Sigmoid colon (tissue), 7 donors: ENCODE results near the gene ANGPTL2. TPM values are rescaled to one million over a fixed set of nuclear protein-coding genes. Genes with fewer than 3 reads are reported as not detected.
A peak's percentile ranks its signal among the peaks of the same experiment; 100 is the strongest.

Experiments
- DNase-seq: peaks from one replicate; pipeline ENCODE4 v3.0.0-alpha.2; 2019
- H3K27ac ChIP-seq, 4 donors: fragments of 200-600 bp; sonication (generic); one replicate each; pipeline ENCODE4 v1.5.1; 2016 to 2019; ENCODE audit warnings: mild to moderate bottlenecking in 1 of 4
- H3K27me3 ChIP-seq, 3 donors: fragments of 200-600 bp; sonication (generic); one replicate each; pipeline ENCODE4 v1.5.1; 2019; ENCODE audit warnings: mild to moderate bottlenecking in 1 of 3
- H3K36me3 ChIP-seq, 4 donors: fragments of 200-600 bp; sonication (generic); one replicate each; pipeline ENCODE4 v1.5.1; 2016 to 2019
- H3K4me1 ChIP-seq, 4 donors: fragments of 200-600 bp; sonication (generic); one replicate each; pipeline ENCODE4 v1.5.1; 2017 to 2019
- H3K4me3 ChIP-seq, 4 donors: fragments of 200-600 bp; sonication (generic); one replicate each; pipeline ENCODE4 v1.5.1; 2017 to 2019; ENCODE audit warnings: mild to moderate bottlenecking in 2 of 4, moderate library complexity in 1 of 4
- H3K9me3 ChIP-seq, 4 donors: fragments of 200-600 bp in 3 of 4; sonication (generic) in 3 of 4; one replicate each; pipeline versions ENCODE4 v1.5.1 to v1.6.1; 2013 to 2019
- CTCF ChIP-seq, 4 experiments: fragments of 450-650 bp in 3 of 4; fragments of 200-600 bp in 1 of 4; IDR thresholded peaks; one replicate each; pipeline ENCODE4 v1.5.1; 2016 to 2019; ENCODE audit warnings: antibody characterized with exemption in 4 of 4, mild to moderate bottlenecking in 3 of 4, moderate library complexity in 2 of 4
- EP300 ChIP-seq, 4 donors: sonication (generic); formaldehyde crosslinking; IDR thresholded peaks; one replicate each; pipeline ENCODE4 v1.6.1; 2017; ENCODE audit warnings: antibody characterized with exemption in 4 of 4
- POLR2A ChIP-seq, 2 donors: fragments of 450-650 bp; IDR thresholded peaks; one replicate each; pipeline ENCODE4 v1.6.1; 2016; ENCODE audit warnings: antibody characterized with exemption in 2 of 2, mild to moderate bottlenecking in 2 of 2, moderate library complexity in 2 of 2
- POLR2AphosphoS5 ChIP-seq, 4 donors: sonication (generic); formaldehyde crosslinking; IDR thresholded peaks; one replicate each; pipeline ENCODE4 v1.6.1; 2017; ENCODE audit warnings: antibody characterized with exemption in 4 of 4
- whole genome bisulfite sequencing, 2 donors: extraction: QIAGEN DNeasy Blood & Tissue Kit; methylation state at CpG; one replicate each; pipeline ENCODE4 v1.1.7; 2013; 5-methylcytosine and 5-hydroxymethylcytosine counted together
- intact Hi-C: fragments of 100-400 bp; cut with DNase I; formaldehyde crosslinking; loops from one replicate; pipeline ENCODE4 v1.15.1; 2023
- polyA plus RNA-seq, 3 donors: library from polyadenylated mRNA; stranded (reverse); fragments of 200-250 nt; gene quantifications; one replicate each; pipeline ENCODE4 v1.2.3, GENCODE V29; 2013
- total RNA-seq, 4 donors: library from RNA; depleted of rRNA; stranded (reverse); fragments of >200 nt; gene quantifications; one replicate each; pipeline ENCODE4 v1.1.0, GENCODE V29; 2016
- donor health status: healthy with polysubstance abuse.
- donor health status: Bipolar disorder and iron deficiency.
- donor health status: healthy.

Gene ANGPTL2
- total and polyA plus RNA-seq, 7 donors: 0.69 to 112 (median 50.5) TPM

DNA sequence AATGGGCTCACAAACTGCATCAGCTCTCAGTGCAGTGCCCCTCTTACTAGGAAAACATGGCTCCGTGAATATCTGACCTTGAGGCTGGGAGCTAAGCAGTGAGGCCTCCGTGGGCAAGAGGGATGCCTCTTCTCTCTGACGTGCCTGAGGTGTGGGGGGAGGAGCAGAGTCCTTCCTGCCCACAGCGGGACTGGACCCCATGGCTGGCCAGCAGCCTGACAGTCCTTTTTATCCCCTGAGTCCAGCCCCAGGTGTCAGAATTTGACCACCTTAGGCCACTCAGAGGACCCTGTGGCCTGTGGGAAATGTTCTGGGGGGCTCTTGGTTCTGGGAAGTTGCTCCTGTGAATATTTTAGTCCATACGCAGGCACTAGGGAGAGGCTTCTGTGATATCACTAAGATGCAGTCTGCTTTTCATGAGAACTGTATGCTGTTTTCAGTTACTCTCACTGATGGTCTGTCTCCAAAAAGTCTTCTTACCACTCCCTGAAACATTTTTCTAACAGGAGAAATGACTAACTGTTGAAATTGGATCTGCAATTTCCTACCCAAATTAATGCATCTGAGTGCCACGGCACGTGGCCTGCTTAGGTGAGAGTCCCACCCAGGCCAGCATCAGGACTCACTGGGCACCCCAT, 23.4 kb downstream of the ANGPTL2 start:
- TF ChIP-seq EP300 (IDR thresholded peaks at IDR 0.05): no peak
- no peak for TF ChIP-seq POLR2AphosphoS5 (IDR thresholded peaks at IDR 0.05)
- no peak for TF ChIP-seq POLR2A (IDR thresholded peaks at IDR 0.05)
- no peak for TF ChIP-seq CTCF (IDR thresholded peaks at IDR 0.05)
- Histone ChIP-seq H3K27ac (peak overlapping the region in 3 of 4 donors; percentile 68 to 95 (median 87)), H3K4me3 (no peak overlapping the region), H3K27me3 (no peaks in the 10 kb centered on the region), H3K9me3 (no peaks in the 10 kb centered on the region), H3K4me1 (peaks cover 0 to 70% (median 52%) of the 10 kb centered on the region in 4 donors), H3K36me3 (peaks cover 0 to 24% (median 0%) of the 10 kb centered on the region in 4 donors)
- intact Hi-C loops: no loop called here
- no peak for DNase-seq
- WGBS, 2 donors: 87 to 90% methylated on average over 7 of the region's 7 CpGs

DNA sequence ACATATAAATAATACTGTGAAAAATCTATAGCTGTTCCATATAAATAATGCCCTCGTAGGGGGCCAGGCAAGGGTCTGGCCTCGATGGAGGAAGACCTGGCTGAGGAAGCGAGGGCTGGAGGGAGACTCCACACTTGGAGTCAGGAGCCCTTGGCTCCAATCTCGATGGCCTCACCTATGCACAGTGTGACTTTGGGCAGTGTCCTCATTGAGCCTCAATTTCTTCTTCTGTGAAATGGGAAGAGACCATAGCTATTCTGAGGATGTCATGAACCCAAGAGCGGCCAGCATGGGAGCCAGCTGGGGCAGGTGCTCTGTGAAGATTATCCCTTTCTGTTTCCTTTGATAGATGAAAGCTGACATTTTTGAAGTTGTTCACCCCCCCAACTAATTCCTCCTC, 24.8 kb downstream of the ANGPTL2 start:
- Histone ChIP-seq H3K27ac (peak overlapping the region in 2 of 4 donors; percentile 87 to 95), H3K9me3 (no peaks in the 10 kb centered on the region), H3K27me3 (no peaks in the 10 kb centered on the region), H3K36me3 (peaks cover 0 to 26% (median 5%) of the 10 kb centered on the region in 4 donors), H3K4me3 (no peak overlapping the region), H3K4me1 (peaks cover 0 to 56% (median 44%) of the 10 kb centered on the region in 4 donors)
- TF ChIP-seq EP300 (IDR thresholded peaks at IDR 0.05) (no peak), CTCF (IDR thresholded peaks at IDR 0.05) (no peak), POLR2A (IDR thresholded peaks at IDR 0.05) (no peak), POLR2AphosphoS5 (IDR thresholded peaks at IDR 0.05) (no peak)
- DNase-seq: peak; percentile 46
- intact Hi-C loops: no loop called here
- WGBS, 2 donors: 94 to 95% methylated on average over 5 of the region's 5 CpGs

DNA sequence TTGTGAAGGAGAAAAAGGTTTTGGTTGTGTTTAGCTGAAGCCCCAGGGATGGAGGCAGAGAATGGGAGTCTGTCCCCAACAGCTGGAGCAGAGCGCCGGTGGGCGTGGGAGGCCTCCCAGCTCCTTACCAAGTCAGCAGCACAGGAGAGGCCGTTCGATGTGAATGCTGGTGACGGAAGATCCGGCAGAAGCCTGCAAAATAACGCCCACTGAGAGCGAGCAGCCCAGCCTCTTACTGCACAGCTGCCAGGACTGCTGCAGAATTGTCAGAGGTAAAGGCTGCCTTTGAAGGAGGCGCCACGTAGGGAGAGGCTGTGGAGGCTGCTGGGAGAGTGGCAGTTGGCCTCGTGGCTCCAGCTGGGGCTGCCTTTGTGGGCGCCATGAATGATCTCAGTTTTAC, 26.2 kb downstream of the ANGPTL2 start:
- TF ChIP-seq POLR2A (IDR thresholded peaks at IDR 0.05) (no peak), CTCF (IDR thresholded peaks at IDR 0.05) (no peak), POLR2AphosphoS5 (IDR thresholded peaks at IDR 0.05) (no peak), EP300 (IDR thresholded peaks at IDR 0.05) (no peak)
- Histone ChIP-seq H3K36me3 (peaks cover 0 to 39% (median 13%) of the 10 kb centered on the region in 4 donors), H3K4me1 (peaks cover 0 to 42% (median 31%) of the 10 kb centered on the region in 4 donors), H3K4me3 (no peak overlapping the region), H3K27ac (peak overlapping the region in 2 of 4 donors; percentile 33 to 38), H3K27me3 (no peaks in the 10 kb centered on the region), H3K9me3 (no peaks in the 10 kb centered on the region)
- intact Hi-C loops: no loop called here
- DNase-seq: peak; percentile 66
- WGBS, 2 donors: 91 to 94% methylated on average over 13 of the region's 13 CpGs

- H3K4me3 ChIP-seq: no peak overlapping the region
- intact Hi-C loops: no loop called here
- H3K9me3 ChIP-seq: no peaks in the 10 kb centered on the region
- peaks cover 0 to 42% (median 30%) of the 10 kb centered on the region in 4 donors for H3K4me1 ChIP-seq
- whole genome bisulfite sequencing, 2 donors: 78 to 82% methylated on average over 5 of the region's 5 CpGs
- peaks cover 0 to 37% (median 13%) of the 10 kb centered on the region in 4 donors for H3K36me3 ChIP-seq
- DNase-seq: no peak
- H3K27ac ChIP-seq: peak overlapping the region in 2 of 4 donors; percentile 33 to 38
- TF ChIP-seq POLR2A (IDR thresholded peaks at IDR 0.05): no peak
- TF ChIP-seq POLR2AphosphoS5 (IDR thresholded peaks at IDR 0.05): no peak
- no peak for TF ChIP-seq EP300 (IDR thresholded peaks at IDR 0.05)
- no peak for TF ChIP-seq CTCF (IDR thresholded peaks at IDR 0.05)
- H3K27me3 ChIP-seq: no peaks in the 10 kb centered on the region
Measured at GRCh38 chr9:127095411-127095810, 27.0 kb downstream of the ANGPTL2 start.
